BLaER1 treated with 17β-estradiol and CSF1 and Interleukin-3, amounts not matched to agents 10 nM and 100 nM (cell line): Measurements from ENCODE around the gene BTF3.
A peak's percentile ranks its signal among the peaks of the same experiment; 100 is the strongest.
"Not testable (repeated sequence)": the region's sequence is repeated elsewhere in the genome, so short reads cannot be mapped to it uniquely, and the experiment has no call there.

Source experiments
- H3K27ac ChIP-seq, 11 experiments: shearing (Covaris generic); formaldehyde crosslinking; 2 replicates each; pipeline ENCODE4 v1.8.1; 2022
- H3K27me3 ChIP-seq, 11 experiments: shearing (Covaris generic); formaldehyde crosslinking; 2 replicates each; pipeline ENCODE4 v1.8.1; 2022
- H3K36me3 ChIP-seq, 11 experiments: shearing (Covaris generic); formaldehyde crosslinking; 2 replicates each; pipeline ENCODE4 v1.8.1; 2022
- H3K4me1 ChIP-seq, 10 experiments: shearing (Covaris generic); formaldehyde crosslinking; 2 replicates each; pipeline ENCODE4 v1.8.1; 2022
- H3K4me2 ChIP-seq, 11 experiments: shearing (Covaris generic); formaldehyde crosslinking; 2 replicates each; pipeline ENCODE4 v1.8.1; 2022
- H3K4me3 ChIP-seq, 10 experiments: shearing (Covaris generic); formaldehyde crosslinking; 2 replicates each; pipeline ENCODE4 v1.8.1; 2022
- H3K9ac ChIP-seq, 11 experiments: shearing (Covaris generic); formaldehyde crosslinking; 2 replicates each; pipeline ENCODE4 v1.8.1; 2022
- H3K9me3 ChIP-seq, 11 experiments: shearing (Covaris generic); formaldehyde crosslinking; replicated peaks in 1 of 11; 2 replicates each; pipeline ENCODE4 v1.8.1; 2022
- H4K20me1 ChIP-seq, 11 experiments: shearing (Covaris generic); formaldehyde crosslinking; 2 replicates each; pipeline ENCODE4 v1.8.1; 2022
- Cebpa-rat ChIP-seq, 11 experiments: shearing (Covaris generic); IDR thresholded peaks; 2 replicates each; pipeline ENCODE4 v1.8.1; 2022

Gene BTF3

DNA sequence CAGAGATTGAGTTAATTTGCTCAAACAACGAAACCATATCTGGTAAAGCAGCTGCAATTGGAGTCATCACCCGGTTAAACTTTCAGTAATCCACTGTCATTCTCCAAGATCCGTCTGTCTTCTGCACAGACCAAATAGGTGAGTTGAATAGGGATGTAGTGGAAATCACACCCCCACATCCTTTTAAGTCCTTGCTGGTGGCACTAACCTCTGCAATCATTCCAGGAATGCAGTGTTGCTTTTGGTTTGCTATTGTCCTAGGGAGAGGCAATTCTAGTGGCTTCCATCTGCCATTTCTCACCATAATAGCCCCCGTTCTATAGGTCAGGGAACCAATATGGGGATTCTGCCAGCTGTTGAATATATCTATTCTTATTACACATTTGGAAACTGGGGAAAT, 14.6 kb upstream of the BTF3 start:
- Histone ChIP-seq H3K4me2 (no peak overlapping the region), H3K4me3 (no peak overlapping the region), H4K20me1 (no peaks in the 10 kb centered on the region), H3K9me3 (no peaks in the 10 kb centered on the region), H3K27ac (no peak overlapping the region), H3K9ac (no peak overlapping the region), H3K36me3 (no peaks in the 10 kb centered on the region), H3K27me3 (no peaks in the 10 kb centered on the region), H3K4me1 (no peaks in the 10 kb centered on the region)
- no peak for TF ChIP-seq Cebpa-rat (IDR thresholded peaks at IDR 0.05)

- Histone ChIP-seq H3K36me3 (no peaks in the 10 kb centered on the region), H3K4me2 (no peak overlapping the region), H3K4me1 (no peaks in the 10 kb centered on the region), H3K9me3 (no peaks in the 10 kb centered on the region), H3K9ac (no peak overlapping the region), H3K27me3 (no peaks in the 10 kb centered on the region), H4K20me1 (no peaks in the 10 kb centered on the region), H3K27ac (no peak overlapping the region), H3K4me3 (no peak overlapping the region)
- no peak for TF ChIP-seq Cebpa-rat (IDR thresholded peaks at IDR 0.05)
Measured at GRCh38 chr5:73484511-73484910, 13.7 kb upstream of the BTF3 start.

DNA sequence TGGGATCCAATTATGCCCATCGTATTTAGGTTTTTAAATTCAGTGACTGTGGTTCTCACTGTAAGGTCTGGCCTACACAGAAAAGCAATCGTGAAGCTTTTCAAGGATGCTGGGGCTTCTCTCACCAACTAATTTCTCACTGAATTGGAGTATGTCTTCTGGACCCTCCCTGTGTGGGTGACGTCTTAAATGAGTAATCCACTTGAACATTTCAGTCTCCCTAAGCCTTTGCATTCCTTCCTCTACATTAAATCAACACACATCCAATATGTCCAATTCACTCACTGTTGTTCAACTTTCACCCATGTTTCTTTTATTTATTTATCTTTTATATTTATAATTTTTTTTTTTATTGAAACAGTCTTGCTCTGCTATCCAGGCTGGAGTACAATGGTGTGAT, 12.5 kb upstream of the BTF3 start:
- no peak overlapping the region for H3K4me3 ChIP-seq

DNA sequence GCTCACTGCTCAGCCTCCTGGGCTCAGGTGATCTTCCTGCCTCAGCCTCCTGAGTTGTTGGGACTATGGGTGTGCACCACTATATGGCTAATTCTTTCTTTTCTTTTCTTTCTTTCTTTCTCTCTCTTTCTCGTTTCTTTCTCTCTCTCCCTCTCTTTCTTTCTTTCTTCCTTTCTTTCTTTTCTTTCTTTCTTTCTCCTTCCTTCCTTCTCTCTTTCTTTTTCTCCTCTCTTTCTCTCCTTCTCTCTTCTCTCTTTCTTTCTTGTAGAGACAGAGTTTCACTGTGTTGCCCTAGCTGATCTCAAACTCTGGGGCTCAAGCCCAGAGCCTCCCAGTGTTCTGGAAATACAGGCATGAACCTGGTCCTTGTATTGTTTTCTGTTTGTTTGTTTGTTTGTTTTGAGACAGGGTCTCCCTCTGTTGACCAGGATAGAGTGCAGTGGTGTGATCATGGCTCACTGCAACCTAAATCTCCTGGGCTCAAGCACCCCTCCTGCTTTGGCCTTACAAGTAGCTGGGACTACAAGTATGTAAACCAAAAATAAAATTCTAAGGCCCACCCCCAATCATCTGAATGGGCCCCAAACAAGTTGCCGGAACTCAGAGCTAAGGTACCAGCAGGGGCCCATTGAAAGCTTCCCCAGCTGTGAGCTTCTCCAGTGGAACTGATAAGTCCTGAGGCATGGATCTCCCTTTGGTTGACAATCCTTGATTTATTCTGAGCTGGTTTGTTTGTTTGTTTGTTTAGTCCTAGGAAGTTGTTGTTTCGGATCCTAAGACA, 11.9 kb upstream of the BTF3 start:
- Histone ChIP-seq H3K4me2 (no peak overlapping the region), H3K9ac (no peak overlapping the region), H3K4me3 (no peak overlapping the region), H3K9me3 (no peaks in the 10 kb centered on the region), H3K36me3 (no peaks in the 10 kb centered on the region), H4K20me1 (no peaks in the 10 kb centered on the region), H3K4me1 (no peaks in the 10 kb centered on the region), H3K27ac (no peak overlapping the region), H3K27me3 (no peaks in the 10 kb centered on the region)
- no peak for TF ChIP-seq Cebpa-rat (IDR thresholded peaks at IDR 0.05)

More for the DNA sequence above, 12.5 kb upstream of the BTF3 start:
- Histone ChIP-seq H3K9ac (no peak overlapping the region), H3K36me3 (no peaks in the 10 kb centered on the region), H3K27ac (no peak overlapping the region), H3K4me2 (no peak overlapping the region), H4K20me1 (no peaks in the 10 kb centered on the region), H3K9me3 (no peaks in the 10 kb centered on the region), H3K27me3 (no peaks in the 10 kb centered on the region), H3K4me1 (no peaks in the 10 kb centered on the region)
- no peak for TF ChIP-seq Cebpa-rat (IDR thresholded peaks at IDR 0.05)

- not testable (repeated sequence) for H3K27me3 ChIP-seq, H3K27ac ChIP-seq, H3K4me1 ChIP-seq, H3K9ac ChIP-seq, H3K4me2 ChIP-seq, H3K36me3 ChIP-seq, H3K4me3 ChIP-seq, H3K9me3 ChIP-seq, H4K20me1 ChIP-seq
Measured at GRCh38 chr5:73487257-73487656, 11.0 kb upstream of the BTF3 start.

DNA sequence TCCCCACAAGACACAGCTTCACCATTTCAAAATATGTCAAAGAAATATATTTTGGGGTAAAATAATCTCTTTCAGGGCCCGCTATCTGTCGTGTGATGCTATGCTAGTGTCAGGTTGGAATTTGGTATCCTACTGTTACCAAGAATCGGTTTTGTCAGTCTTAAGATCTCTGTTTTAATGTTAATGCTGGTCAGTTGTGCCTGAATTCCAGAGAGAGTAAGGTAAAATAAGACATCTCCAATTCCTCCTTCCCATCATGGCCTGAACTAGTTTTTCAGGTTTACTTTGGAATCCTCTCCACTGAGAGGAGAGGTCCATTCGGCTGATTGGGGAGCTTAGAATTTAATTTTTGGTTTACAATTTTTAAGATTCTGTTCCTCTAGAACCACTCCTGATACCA, 10.4 kb upstream of the BTF3 start:
- Histone ChIP-seq H4K20me1 (no peaks in the 10 kb centered on the region), H3K9ac (no peak overlapping the region), H3K36me3 (no peaks in the 10 kb centered on the region), H3K4me1 (peaks cover 0 to 3% (median 0%) of the 10 kb centered on the region in 10 experiments; a peak in 2 of 20 replicates), H3K27me3 (no peaks in the 10 kb centered on the region), H3K4me3 (no peak overlapping the region), H3K9me3 (no peaks in the 10 kb centered on the region), H3K4me2 (no peak overlapping the region), H3K27ac (no peak overlapping the region)
- TF ChIP-seq Cebpa-rat (IDR thresholded peaks at IDR 0.05), result no peak

DNA sequence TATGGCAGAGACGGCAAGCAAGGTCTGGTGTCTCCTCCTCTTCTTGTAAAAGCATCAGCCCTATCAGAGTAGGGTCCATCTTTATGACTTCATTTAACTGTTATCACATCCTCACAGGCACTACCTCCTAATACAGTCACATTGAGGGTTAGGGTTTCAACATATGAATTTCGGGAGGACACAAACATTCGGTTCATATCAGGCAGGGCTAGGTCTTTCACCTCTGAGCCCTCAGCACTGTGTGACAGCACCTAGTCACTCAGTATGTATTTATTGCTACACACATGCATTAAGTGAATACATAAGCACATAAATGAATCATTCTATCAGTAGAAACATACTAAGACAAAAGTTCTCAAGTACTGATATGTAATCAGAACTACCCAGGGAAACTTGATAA, 9.4 kb upstream of the BTF3 start:
- H3K4me3 ChIP-seq, result no peak overlapping the region
- no peak overlapping the region for H3K4me2 ChIP-seq
- no peak overlapping the region for H3K27ac ChIP-seq
- H3K36me3 ChIP-seq, result no peaks in the 10 kb centered on the region
- H4K20me1 ChIP-seq, result no peaks in the 10 kb centered on the region
- TF ChIP-seq Cebpa-rat (IDR thresholded peaks at IDR 0.05), result no peak
- H3K9ac ChIP-seq, result no peak overlapping the region
- no peaks in the 10 kb centered on the region for H3K9me3 ChIP-seq
- peaks cover 0 to 10% (median 0%) of the 10 kb centered on the region in 10 experiments; a peak in 2 of 20 replicates for H3K4me1 ChIP-seq
- no peaks in the 10 kb centered on the region for H3K27me3 ChIP-seq

GRCh38 chr5:73490088-73490487, 8.2 kb upstream of the BTF3 start:
- no peak for TF ChIP-seq Cebpa-rat (IDR thresholded peaks at IDR 0.05)
- no peaks in the 10 kb centered on the region for H4K20me1 ChIP-seq
- H3K27ac ChIP-seq, result no peak overlapping the region
- no peaks in the 10 kb centered on the region for H3K27me3 ChIP-seq
- no peak overlapping the region for H3K4me2 ChIP-seq
- H3K36me3 ChIP-seq, result no peaks in the 10 kb centered on the region
- H3K9me3 ChIP-seq, result no peaks in the 10 kb centered on the region
- peaks cover 0 to 19% (median 0%) of the 10 kb centered on the region in 10 experiments; a peak in 4 of 20 replicates for H3K4me1 ChIP-seq
- H3K4me3 ChIP-seq, result no peak overlapping the region
- no peak overlapping the region for H3K9ac ChIP-seq

- Histone ChIP-seq H3K4me1 (peaks cover 0 to 23% (median 0%) of the 10 kb centered on the region in 10 experiments; a peak in 4 of 20 replicates), H3K9ac (no peak overlapping the region), H3K4me3 (no peak overlapping the region), H3K27ac (no peak overlapping the region), H3K27me3 (no peaks in the 10 kb centered on the region), H3K36me3 (no peaks in the 10 kb centered on the region), H4K20me1 (no peaks in the 10 kb centered on the region), H3K9me3 (no peaks in the 10 kb centered on the region), H3K4me2 (no peak overlapping the region)
- TF ChIP-seq Cebpa-rat (IDR thresholded peaks at IDR 0.05), result no peak
Measured at GRCh38 chr5:73491155-73491554, 7.1 kb upstream of the BTF3 start.

DNA sequence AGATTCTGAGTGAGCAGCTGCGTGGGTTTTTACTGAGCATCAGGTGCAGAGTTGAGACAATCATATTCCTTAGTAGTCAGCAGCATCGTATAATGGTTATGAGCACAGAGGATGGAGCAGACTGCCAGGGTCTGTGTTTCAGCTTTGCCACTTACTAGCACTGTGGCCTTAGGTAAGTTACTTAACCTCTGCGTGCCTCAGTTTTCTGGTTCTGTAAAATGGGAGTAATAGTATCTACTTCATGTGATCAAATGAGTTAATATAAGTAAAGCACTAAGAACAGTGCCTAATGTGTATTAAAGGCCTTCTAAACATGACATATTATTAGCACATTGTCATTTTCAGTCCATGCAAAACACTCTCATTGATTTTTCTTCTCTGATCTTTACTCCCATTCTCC, 4.8 kb upstream of the BTF3 start:
- no peaks in the 10 kb centered on the region for H3K9me3 ChIP-seq
- no peaks in the 10 kb centered on the region for H4K20me1 ChIP-seq
- no peak overlapping the region for H3K9ac ChIP-seq
- no peaks in the 10 kb centered on the region for H3K36me3 ChIP-seq
- H3K27me3 ChIP-seq, result no peaks in the 10 kb centered on the region
- no peak for TF ChIP-seq Cebpa-rat (IDR thresholded peaks at IDR 0.05)
- H3K4me2 ChIP-seq, result peak overlapping the region in 1 of 11 experiments; percentile 25; a peak in 2 of 22 replicates
- H3K4me1 ChIP-seq, result peaks cover 6 to 38% (median 9%) of the 10 kb centered on the region in 10 experiments; a peak in 19 of 20 replicates
- H3K4me3 ChIP-seq, result no peak overlapping the region
- H3K27ac ChIP-seq, result no peak overlapping the region
